ENCODE results near the gene ZC3HAV1.
A peak's percentile ranks its signal among the peaks of the same experiment; 100 is the strongest.
"Not testable (repeated sequence)": the region's sequence is repeated elsewhere in the genome, so short reads cannot be mapped to it uniquely, and the experiment has no call there.

Gene ZC3HAV1

GRCh38 chr7:139109188-139109982 is at the start of gene ZC3HAV1:
Gene ZC3HAV1, minus strand, starts transcription at chr7:139109720. Its CDS starts 389 bp downstream, at chr7:139109331.
- no peak for FAIRE-seq

- no peak for FAIRE-seq
Observed at GRCh38 chr7:139153832-139154231, 44.3 kb upstream of the ZC3HAV1 start.

- no peak for FAIRE-seq
Observed at GRCh38 chr7:139152149-139152548, 42.6 kb upstream of the ZC3HAV1 start.

GRCh38 chr7:139139150-139139549 is 29.6 kb upstream of the ZC3HAV1 start:
- no peak for FAIRE-seq

GRCh38 chr7:139133335-139134139 is 24.0 kb upstream of the ZC3HAV1 start:
- no peak for FAIRE-seq

GRCh38 chr7:139132887-139133286 is 23.4 kb upstream of the ZC3HAV1 start:
- no peak for FAIRE-seq

- no peak for FAIRE-seq
Observed at GRCh38 chr7:139131601-139132041, 22.1 kb upstream of the ZC3HAV1 start.

- not testable (repeated sequence) for FAIRE-seq
Observed at GRCh38 chr7:139129814-139130213, 20.3 kb upstream of the ZC3HAV1 start.

GRCh38 chr7:139127648-139128047 is 18.1 kb upstream of the ZC3HAV1 start:
- no peak for FAIRE-seq

GRCh38 chr7:139125657-139126056 is 16.1 kb upstream of the ZC3HAV1 start:
- FAIRE-seq, result peak; percentile 48

- FAIRE-seq, result not testable (repeated sequence)
Observed at GRCh38 chr7:139124995-139125394, 15.5 kb upstream of the ZC3HAV1 start.

GRCh38 chr7:139124084-139124914 is 14.8 kb upstream of the ZC3HAV1 start:
- no peak for FAIRE-seq

GRCh38 chr7:139119486-139119849 is 9.9 kb upstream of the ZC3HAV1 start:
- FAIRE-seq, result no peak

GRCh38 chr7:139118805-139119485 is 9.4 kb upstream of the ZC3HAV1 start:
- FAIRE-seq, result no peak

GRCh38 chr7:139118234-139118804 is 8.8 kb upstream of the ZC3HAV1 start:
- FAIRE-seq, result no peak

- FAIRE-seq, result no peak
Observed at GRCh38 chr7:139117599-139118233, 8.2 kb upstream of the ZC3HAV1 start.

GRCh38 chr7:139116999-139117398 is 7.5 kb upstream of the ZC3HAV1 start:
- FAIRE-seq, result no peak

GRCh38 chr7:139115104-139115503 is 5.6 kb upstream of the ZC3HAV1 start:
- no peak for FAIRE-seq

- FAIRE-seq, result no peak
Observed at GRCh38 chr7:139114585-139114984, 5.1 kb upstream of the ZC3HAV1 start.

GRCh38 chr7:139114018-139114417 is 4.5 kb upstream of the ZC3HAV1 start:
- no peak for FAIRE-seq

GRCh38 chr7:139112741-139113250 is 3.3 kb upstream of the ZC3HAV1 start:
- no peak for FAIRE-seq
